Testis (tissue), 2 donors: ENCODE data around the gene AP5M1.

Experiments
- POLR2A ChIP-seq: fragments of 450-650 bp; IDR thresholded peaks from one replicate; pipeline ENCODE4 v1.6.1; 2017; ENCODE audit warnings: antibody characterized with exemption, mild to moderate bottlenecking, moderate library complexity
- TF ChIP-seq, protein P1 (sequence below), 3 experiments: fragments of 450-650 bp in 2 of 3; fragments of 200-600 bp in 1 of 3; sonication (generic) in 1 of 3; IDR thresholded peaks; one replicate each; pipeline ENCODE4 v1.5.1; 2016 to 2019; ENCODE audit warnings: antibody characterized with exemption in 3 of 3, mild to moderate bottlenecking in 2 of 3, moderate library complexity in 1 of 3

DNA sequence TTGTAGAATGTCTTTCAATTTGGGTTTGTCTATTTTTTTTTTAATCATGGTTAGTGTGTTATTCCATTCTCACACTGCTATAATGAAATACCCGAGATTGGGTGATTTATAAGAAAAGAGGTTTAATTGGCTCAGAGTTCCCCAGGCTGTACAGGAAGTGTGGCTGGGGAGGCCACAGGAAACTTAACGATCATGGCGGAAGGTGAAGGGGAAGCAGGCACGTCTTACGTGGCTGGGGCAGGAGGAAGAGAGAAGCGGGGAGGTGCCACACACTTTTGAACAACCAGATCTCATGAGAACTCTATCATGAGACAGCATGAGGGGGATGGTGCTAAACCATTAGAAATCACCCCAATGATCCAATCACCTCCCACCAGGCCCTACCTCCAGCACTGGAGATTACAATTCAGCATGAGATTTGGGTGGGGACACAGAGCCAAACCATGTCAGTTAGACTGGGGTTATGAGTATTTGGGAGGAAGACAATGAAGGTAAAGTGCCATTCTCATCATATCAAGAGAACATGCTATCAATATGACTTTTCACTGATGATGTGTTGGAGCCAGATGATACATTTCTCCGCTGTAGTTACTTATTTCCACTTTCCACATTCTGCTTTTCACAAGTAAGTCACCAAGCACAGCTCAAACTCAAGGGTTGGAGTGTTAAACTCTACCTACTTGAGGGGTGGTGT, 45.8 kb downstream of the AP5M1 start:
- TF ChIP-seq, protein P1, sequence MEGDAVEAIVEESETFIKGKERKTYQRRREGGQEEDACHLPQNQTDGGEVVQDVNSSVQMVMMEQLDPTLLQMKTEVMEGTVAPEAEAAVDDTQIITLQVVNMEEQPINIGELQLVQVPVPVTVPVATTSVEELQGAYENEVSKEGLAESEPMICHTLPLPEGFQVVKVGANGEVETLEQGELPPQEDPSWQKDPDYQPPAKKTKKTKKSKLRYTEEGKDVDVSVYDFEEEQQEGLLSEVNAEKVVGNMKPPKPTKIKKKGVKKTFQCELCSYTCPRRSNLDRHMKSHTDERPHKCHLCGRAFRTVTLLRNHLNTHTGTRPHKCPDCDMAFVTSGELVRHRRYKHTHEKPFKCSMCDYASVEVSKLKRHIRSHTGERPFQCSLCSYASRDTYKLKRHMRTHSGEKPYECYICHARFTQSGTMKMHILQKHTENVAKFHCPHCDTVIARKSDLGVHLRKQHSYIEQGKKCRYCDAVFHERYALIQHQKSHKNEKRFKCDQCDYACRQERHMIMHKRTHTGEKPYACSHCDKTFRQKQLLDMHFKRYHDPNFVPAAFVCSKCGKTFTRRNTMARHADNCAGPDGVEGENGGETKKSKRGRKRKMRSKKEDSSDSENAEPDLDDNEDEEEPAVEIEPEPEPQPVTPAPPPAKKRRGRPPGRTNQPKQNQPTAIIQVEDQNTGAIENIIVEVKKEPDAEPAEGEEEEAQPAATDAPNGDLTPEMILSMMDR (IDR thresholded peaks at IDR 0.05): no peak
- no peak for TF ChIP-seq POLR2A
